ENCODE results near the gene POLR2L.

POLR2L gene

DNA sequence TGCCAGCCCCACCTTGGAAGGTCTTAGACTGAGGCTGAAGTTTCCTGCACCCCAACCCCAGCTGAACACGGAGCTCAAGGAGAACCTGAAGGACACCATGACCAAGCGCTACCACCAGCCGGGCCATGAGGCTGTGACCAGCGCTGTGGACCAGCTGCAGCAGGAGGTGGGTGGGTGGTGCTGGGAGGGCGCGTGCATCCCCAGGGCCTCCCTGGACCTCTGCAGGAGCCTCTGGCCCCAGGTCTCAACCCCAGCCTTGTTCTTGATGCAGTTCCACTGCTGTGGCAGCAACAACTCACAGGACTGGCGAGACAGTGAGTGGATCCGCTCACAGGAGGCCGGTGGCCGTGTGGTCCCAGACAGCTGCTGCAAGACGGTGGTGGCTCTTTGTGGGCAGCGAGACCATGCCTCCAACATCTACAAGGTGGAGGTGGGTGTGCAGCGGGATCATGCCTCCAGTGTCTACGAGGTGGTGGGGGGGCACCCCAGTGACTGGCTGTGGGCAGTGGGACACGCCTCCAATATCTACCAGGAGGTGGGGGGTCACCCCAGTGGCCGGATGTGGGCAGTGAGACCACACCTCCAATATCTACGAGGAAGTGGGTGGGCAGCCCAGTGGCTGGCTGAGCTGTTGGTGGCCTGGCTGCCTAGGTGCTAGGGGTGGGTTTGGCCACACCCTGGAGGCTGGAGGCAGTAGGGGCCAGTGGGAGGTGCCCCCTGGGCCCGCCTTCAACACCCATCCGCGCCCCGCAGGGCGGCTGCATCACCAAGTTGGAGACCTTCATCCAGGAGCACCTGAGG, 4.9 kb downstream of the POLR2L start:
- no peak for DNase-seq

DNA sequence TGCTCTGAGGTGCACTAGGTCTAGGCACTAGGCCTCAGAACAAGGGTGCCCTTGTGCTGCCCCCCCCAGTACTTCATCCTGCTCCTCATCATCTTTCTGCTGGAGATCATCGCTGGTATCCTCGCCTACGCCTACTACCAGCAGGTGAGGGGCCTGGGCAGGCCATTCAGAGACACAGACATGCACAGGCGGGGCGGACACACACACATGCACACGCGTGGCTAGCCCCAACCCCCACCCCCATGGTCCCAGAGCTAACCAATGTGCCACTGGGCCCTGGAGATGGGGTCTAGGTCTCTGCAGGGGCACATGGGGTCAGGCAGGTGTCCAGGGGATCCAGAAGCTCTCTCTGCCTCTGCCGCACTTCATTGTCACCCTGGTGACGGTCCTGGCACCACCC, 5.6 kb downstream of the POLR2L start:
- no peak for DNase-seq

DNA sequence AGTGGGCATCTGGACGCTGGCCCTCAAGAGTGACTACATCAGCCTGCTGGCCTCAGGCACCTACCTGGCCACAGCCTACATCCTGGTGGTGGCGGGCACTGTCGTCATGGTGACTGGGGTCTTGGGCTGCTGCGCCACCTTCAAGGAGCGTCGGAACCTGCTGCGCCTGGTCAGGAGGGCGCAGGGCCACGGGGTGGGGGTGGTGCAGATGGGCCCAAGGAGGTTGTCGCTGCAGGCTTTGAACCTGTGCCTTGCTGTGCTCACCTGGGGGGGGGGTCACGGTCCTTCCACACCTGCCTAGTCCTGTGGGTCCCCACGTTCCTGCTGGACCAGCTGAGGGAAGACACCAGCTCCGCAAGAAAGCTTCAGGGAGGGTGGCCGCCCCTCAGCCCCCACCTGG, 6.1 kb downstream of the POLR2L start:
- DNase-seq = no peak

DNA sequence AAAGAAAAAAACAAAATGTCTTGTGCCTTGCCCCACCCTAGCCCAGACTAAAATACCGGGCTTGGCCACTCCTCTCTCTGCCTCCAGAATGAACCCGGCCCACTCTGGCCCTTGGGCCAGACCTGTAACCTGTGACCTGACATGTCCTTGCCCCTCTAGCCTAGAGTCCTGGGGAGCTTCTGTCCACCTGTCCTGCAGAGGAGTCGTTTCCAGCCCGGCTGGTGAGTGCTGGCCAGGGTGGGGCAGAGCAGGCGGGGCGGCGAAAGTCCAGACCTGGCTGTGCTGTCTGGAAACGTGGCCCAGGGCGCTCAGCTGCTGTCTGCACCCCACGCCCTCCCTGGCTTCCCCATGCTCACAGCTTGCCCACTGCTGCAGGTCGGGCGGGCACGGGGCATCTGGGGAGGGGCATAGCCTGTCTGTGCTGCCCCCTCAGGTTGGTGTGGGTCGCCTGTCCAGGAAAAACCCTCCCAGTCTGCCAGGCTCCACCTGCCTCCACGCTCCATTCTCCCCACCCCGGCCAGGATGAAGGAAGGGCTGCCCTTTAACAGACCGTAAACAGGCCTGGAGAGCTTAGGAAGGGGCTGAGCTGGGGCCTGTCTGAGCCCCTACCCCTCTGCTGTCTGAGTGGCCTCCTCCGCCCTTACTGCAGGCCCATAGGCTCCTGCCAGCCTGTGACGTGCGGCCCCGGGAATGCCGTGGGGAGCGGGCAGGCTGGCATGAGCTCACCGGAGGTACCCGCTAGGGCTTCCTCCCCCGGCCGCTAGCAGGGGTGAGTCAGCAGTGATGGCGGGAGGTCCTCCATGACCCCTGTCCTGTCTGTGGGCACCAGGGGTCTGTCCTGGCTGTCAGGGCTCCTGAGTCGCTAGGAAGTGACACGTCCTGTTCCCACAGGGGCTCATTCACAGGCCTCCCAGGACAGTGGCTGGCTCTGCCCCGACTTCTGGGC, 7.7 kb downstream of the POLR2L start:
- no peak for DNase-seq

DNA sequence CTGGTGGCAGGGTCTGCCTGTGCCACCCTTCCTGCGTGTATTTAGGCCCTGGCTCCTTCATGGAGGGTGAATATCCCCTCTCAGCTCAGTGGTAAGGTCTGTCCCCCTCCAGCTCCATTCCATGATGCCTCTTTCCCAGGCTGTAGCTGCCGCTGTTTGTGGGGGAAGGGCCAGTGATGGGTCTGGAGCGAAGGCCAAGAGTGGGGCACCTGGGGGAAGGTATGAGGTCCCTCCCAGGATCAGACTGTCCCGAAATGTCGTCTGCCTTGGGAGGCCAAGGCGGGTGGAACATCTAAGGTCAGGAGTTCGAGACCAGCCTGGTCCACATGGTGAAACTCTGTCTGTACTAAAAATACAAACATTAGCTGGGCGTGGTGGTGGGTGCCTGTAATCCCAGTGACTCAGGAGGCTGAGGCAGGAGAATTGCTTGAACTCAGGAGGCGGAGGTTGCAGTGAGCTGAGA, 8.4 kb downstream of the POLR2L start:
- no peak for DNase-seq

DNA sequence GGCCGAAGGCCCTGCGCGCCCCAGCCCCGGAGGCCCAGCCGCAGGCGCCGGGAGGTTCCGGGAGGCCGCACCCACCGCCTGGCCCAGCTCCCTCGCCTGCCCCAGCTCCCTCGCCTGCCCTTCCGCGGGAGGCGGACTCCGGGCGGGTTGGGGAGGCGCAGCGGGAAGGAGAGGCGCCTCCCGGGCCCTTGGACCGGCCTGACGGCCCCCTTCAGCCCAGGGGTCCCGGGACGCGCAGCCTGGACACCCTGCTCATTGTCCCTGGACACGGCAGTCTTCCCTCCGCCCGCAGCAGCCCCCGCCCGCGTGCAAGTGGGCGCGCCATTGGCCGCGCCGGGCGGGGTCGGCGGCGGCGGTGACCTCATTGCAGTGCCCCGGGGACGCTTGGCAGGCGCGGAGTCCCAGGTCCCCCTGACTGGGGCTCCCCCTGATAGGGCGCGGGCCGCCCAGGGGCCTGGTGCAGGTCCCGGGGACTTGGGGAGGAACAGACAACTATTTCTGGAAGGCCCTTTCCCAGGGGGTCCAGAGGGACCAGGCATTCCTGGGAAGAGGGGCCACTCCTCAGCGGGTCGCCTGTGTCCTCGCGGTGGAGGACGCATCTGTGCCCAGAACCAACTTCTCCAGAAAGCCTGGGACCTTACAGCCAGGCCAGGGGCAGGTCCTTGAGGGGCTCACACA, 9.1 kb downstream of the POLR2L start:
- no peak for DNase-seq

DNA sequence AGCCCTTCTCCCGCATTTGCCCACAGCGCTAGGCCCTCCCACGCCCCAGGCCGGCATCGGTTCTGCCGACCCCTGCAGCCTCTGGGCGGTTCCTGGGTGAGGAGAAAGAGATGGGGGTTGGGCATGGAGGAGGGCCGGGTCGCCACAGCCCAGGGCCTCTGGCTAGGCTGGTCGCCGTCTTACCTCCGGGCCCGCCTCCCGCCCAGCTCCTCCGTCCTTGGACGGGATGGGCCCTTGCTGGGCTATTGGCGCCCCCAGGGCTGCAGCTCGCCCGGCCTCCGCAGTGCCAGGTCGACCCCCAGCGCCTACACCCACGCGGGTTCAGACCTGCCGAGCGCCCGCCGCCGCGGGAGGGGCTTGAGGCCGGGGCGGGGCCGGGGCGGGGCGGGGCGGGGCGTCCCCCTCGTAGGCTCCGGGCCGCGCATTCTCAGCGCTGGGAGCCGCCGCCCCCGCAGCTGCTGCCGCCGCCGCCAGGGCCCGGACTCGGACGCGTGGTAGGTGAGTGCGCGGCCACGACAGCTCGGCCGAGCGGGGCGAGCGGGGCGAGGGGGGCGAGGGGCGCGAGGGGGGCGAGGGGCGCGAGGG, 9.7 kb downstream of the POLR2L start, which contains the start of gene CD151:
TSS of gene CD151 (plus strand) at position 424 of the 585 bp plus-strand sequence. CDS start 3,118 bp downstream, outside the sequence.
- peak; percentile 17 for DNase-seq

DNA sequence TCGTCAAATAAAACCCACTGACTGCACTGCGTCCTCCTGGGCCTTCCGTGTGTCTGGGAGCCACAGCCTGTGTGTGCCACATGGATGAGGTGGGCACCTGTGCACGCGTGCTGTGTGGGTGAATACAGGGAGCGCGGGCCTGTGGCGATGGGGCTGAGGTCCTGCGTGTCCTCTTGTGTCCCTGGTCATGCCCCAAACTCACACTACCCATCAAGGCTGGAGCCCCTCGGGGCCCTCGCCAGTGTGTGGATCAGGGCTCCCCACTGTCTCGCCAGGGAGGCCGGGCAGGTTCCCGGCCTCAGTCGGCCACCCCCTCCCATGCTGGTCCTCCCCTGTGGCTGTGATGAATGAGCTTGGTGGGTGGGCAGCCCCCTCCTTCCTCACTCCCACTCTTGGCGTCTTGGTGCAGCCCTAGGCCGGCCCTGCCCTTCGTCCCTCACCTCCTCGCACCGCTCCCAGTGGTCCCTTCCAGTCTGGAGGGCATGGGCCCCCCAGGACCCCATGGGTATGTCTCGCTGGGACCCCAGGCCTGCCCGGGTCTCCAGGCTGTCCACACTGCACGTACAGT, 10.3 kb downstream of the POLR2L start:
- DNase-seq = no peak

DNA sequence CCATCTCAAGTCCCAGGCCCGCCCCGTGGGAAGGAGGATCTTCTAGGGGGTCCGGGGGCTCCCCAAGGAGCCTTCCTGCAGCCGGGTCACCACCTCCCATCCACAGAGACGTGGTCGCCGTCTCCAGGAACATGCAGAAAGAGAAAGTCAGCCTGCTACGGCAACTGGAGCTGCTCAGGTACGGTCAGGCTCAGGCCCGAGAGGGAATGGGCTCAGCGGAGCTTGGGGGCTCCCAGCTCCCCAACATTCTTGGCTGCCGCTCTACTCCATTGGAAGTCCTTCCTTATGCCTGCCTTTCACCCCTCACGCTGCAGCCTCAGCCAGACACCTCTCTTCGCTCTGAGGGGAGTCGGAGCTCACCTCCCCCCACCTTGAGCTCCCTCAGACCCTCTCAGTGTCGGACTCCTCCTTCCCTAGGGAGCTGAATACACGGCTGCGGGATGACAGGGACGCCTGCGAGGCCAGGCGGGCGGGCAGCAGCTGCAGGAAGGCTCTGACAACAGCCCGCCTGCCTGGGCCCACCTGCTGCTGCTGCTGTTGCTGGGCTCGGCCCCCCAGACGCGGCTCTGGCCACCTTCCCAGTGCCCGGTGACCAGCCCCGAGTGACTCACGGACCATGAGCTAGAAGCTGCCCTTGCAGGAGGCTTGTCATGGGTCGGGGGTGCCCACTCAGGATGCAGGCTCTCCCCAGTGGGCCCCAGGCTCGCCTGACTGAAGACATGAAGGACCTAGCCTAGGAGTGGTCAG, 11.0 kb downstream of the POLR2L start:
- DNase-seq = no peak

DNA sequence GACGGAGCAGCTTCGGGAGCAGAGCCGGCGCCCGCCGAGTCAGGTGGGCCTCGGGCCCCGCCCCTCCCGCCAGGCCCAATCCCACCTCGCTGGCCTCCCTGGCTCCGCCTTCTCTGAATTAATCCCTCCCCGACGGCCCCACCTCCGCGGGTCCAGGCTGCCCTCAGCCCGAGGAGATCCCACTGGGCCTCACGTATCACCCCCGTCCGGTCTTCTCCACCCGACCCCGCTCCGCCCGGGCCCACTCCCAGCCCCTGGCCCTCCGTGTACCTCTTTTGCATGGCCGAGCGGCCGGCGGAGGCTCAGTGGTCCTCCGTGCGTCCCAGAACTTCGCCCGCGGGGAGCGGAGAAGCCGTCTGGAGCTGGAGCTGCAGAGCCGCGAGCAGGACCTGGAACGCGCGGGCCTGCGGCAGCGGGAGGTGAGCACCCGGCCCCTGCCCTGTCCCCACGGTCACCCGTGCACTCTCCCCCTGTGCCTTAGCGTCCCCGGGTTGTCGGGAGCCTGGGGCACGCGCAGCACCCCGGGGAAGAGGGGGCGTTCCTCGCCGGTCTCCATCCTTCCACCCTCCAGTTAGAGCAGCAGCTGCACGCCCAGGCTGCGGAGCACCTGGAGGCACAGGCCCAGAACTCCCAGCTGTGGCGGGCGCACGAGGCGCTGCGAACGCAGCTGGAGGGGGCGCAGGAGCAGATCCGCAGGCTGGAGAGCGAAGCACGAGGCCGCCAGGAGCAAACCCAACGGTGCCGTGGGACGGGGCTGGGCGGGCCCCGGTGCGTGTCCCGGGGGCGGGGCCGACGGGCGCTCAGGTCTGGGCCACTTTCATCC, 11.8 kb downstream of the POLR2L start:
- no peak for DNase-seq

DNA sequence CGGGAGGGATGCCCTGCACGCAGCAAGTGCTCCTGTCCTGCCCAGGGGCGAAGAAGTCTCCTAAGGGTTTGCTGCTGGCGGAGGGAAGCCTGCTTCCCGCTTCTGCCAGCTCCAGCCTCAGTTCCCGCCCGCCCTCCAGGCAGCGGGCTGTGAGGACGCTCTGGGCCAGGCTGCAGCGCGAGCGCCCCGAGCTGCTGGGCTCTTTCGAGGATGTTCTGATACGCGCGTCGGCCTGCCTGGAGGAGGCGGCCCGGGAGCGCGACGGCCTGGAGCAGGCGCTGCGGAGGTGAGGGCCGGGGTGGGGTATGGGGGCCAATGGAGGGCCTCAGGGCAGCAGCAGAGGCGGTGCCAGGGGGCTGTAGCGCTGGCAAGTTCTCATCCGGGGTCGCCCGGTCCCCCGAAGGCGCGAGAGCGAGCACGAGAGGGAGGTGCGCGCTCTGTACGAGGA, 12.5 kb downstream of the POLR2L start:
- DNase-seq = no peak

DNA sequence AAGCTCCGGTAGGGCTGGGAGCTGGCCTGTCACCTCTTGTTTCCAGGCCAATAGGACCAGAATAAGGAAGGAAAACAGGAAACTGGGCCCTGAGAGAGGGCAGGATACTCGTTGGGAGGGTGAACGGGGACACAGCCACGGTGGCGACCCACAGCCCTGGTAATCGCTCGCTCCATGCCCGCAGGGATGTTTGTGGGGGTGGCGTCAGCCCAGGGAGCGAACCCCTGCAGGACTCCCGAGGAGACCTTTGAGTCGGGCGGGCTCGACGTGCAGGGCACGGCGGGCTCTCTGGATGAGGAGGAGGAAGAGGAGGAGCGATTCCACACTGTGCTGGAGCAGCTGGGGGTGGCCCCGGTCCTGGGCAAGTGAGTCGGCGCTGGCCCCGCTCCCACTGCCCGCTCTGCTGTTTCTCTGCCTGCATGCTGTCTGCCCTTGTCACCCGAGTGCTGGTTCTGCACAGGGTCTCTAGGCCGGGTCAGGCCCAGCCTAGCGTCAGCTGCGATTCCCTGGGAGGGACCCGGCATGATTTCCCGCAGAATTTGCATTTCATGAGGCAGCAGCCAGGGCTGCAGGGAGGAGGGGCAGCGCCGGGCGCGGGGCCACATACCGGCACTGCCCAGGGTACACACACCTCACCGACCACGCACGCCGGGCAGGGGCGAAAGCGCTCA, 13.0 kb downstream of the POLR2L start:
- DNase-seq = no peak

DNA sequence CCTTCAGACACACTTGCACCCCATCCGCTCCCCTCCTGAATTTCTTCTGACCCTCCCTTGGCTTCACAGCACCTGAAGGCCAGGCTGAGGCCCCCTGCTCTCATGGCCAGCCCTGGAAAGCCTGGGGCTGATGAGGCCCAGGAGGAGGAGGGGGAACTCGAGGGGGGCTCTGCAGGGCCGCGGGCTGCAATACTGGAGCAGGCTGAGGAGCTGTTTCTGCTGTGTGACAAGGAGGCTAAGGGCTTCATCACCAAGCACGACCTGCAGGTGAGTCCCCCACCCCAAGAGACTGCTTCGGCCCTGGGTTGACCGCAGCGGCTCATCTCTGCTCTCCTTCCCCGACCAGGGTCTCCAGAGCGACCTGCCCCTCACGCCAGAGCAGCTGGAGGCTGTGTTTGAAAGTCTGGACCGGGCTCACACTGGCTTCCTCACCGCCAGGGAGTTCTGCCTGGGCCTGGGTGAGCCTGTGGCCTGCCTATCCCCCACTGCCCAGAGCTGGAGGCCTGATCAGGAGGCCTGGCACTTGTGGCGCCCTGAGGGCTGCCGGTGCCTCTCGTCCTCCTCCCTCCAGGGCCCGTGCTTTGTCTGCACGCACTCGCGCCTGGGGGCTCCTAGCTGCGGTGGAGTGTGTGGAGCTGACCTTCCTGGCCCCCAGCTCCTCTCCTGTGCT, 13.7 kb downstream of the POLR2L start:
- DNase-seq = no peak

DNA sequence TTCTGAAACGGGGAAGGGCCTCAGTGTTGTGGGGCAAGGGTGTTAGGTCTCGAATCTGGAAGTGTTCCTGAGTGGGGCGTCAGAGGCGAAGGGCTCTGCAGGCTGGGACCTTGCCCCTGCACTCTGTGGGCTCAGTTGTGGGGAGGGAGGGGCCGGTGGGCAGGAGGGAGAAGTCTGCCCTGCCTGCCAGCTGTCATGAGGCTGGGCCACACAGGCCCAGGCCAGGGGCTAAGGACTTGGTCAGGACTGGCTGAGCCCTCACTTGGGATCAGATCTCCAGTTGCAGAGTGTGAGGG, 14.5 kb downstream of the POLR2L start, which contains the start of gene CRACR2B:
TSS of gene CRACR2B (plus strand) at position 23 of the 296 bp plus-strand sequence. CDS start 689 bp downstream, outside the sequence.
- no peak for DNase-seq

DNA sequence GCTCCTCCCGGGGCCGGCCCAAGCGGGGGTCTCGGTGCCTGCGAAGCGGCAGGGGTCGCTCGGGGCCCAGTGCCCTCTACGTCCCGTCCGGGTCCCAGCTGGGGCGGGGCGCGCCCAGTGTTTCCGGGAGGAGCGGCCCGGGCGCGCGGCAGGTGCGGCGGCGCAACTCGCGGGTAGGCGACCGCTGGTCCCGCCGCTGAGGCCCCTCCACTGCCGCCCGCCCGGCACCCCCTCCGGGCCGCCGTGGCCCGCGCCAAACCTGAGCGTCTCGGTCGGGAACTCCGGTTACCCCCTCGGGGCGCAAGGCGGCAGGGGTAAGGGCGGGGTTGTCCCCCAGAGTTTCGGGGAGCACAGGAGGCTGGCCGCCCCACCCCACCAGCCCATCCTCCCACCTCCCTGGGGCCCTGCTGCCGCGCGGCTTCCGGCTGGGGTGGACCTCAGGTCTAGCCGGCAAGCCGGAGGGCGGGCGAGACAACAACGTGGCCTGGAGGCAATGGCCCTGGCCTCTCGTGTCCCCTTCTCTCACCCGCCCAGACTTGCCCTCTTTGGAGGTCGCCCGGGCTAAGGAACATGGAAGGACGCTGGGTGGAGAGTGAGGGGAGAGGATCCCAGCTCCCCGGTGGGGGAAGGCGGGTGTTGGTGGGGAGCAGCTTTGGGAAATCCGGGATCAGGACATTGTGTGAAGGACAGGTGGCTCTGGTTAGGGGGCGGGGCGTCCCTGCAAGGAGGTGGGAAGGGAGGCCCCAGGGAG, 15.0 kb downstream of the POLR2L start:
- DNase-seq = no peak

DNA sequence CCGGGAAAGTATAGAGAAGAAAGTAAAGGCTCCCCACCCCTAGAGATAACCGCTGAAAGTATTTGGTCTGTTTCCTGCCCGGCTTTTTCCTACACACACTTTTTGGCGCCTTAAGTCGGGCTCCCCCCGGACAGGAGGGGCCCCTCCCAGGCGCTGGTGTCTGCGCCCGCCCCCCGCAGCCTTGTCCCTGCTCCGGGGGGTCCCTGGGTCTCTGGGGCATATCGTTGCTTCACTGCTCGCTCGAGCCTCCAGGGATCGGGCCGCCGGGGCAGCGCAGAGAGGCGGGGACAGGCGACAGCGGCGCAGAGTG, 15.5 kb downstream of the POLR2L start:
- DNase-seq = no peak

DNA sequence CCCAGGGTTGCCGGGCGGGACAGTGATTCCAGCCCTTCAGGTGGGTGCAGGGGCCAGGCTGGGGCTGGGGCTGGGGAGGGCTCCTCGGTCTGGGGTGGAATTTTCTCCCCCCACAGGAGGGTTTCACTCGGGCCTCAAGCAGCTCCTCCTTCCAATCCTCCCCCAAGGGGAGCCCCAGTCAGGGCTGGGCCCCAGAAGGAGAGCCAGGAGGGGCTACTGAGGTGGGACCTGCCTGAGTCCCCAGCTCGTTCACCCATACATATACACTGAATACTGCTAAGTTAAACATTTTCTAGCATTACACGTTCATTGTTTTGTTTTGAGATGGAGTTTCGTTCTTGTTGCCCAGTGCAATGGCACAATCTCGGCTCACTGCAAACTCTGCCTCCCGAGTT, 16.1 kb downstream of the POLR2L start:
- DNase-seq = no peak

DNA sequence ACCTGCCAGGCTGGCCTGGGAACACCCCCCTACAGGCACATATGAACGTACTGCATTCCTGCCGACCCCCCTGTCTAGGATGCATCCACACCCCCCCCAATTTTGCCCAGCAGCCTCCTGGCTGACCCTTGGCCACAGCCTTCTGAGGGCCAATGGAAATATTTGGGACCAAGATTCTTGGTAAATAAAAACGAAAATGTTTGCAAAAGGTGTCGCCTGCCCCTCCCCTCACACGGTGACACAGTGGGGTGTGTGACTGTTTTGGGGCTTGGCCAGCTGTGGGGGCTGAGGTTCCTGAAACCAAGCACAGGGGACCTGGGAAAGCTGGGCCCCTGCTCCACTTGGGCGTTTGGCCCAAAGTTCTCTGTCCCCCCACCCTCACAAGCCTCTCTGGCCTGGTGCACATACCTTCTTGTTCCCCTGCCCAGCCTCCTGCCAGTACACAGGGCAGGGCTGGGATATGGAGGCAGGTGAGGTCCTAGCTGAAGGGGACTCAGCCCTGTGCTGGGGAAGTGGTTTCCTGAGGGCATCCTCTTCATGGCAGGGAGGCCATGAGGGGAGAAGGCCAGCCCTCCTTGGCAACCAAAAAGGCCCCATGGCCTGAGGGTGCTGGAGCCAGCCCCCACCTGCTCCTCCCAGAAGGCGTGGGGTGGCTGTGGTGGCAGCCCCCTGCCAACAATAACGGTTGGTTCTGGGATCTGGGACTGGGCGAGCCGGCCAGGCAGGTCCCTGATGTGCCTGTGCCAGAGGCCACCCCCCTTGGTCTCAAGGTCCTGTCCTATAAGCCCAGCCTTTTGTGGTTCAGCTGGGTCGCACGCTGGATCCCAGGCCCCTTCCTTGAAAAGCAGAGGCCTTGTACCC, 16.7 kb downstream of the POLR2L start:
- DNase-seq = no peak
